ENCODE measurements around the gene GADD45GIP1.
"Not testable (repeated sequence)": the region's sequence is repeated elsewhere in the genome, so short reads cannot be mapped to it uniquely, and the experiment has no call there.

The GADD45GIP1 gene

DNA sequence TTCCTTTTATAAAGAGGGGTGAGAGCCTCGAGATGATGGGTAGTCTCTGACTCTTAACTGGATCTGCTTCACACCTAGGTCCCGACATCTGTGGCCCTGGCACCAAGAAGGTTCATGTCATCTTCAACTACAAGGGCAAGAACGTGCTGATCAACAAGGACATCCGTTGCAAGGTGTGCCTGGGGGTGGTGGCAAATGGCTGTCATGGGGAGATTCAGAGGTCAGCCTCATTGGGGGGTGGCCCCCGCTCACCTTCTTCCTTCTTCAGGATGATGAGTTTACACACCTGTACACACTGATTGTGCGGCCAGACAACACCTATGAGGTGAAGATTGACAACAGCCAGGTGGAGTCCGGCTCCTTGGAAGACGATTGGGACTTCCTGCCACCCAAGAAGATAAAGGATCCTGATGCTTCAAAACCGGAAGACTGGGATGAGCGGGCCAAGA is 17.0 kb downstream of the GADD45GIP1 start:
- no peak for DNase-seq (ENCODE audit: low spot score)

DNA sequence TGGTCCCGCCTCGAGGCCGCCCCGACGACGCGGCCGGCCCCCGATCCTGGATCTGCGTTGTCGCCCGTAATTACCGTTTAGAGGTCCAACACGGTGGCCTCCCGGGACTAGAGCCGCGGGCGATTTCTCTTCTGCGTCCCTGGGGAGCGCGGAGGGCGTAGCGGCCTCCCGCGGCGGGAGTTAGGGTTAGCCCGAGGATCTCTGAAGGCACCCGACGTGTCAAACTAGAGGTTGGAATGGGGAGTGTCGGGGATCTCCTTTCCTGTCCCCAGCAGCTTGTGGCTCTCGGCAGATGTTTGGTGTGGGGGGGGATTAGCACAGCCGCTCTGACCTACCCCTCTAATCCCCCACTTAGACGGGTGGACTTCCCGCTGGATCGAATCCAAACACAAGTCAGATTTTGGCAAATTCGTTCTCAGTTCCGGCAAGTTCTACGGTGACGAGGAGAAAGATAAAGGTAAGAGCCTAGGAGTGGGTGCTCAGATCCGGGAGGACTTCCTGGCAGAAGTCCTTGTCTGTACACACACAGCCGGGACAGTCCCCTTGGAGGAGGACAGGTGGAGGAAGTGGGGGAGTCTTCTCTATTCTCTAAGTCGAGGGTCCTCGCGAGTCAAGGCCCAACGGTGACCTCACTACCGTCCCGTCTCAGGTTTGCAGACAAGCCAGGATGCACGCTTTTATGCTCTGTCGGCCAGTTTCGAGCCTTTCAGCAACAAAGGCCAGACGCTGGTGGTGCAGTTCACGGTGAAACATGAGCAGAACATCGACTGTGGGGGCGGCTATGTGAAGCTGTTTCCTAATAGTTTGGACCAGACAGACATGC is 18.0 kb downstream of the GADD45GIP1 start:
- DNase-seq (ENCODE audit: low spot score) = no peak

DNA sequence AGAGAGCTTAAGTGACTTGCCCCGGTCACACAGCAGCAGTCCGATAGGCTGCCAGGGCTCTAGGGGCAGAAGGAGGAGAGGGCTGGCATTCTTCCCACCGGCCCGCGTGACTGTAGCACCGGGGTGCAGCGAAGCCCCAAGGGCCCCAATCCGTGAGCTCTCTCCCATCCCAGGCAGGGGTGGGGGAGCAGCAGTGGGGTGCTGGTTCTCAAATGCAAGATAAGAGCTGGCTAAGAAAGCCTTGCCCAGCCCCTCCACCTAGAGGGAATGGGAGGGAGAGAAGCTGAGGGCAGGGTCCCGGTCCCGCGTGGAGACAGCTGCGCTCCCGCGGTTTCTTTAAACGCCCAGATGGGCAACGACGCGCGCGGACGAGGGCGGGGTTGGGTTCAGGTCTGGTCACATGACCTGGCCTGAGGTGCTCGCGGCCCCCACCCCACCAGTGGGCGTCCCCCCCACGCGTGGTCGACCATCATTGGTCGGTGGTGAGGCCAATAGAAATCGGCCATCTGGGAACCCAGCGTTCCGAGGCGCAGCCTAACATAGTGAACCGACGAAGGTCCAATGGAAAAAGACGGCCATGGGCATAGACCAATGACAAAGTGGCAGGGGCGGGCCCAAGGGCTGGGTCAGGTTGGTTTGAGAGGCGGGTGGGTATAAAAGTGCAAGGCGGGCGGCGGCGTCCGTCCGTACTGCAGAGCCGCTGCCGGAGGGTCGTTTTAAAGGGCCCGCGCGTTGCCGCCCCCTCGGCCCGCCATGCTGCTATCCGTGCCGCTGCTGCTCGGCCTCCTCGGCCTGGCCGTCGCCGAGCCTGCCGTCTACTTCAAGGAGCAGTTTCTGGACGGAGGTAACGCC is 18.9 kb downstream of the GADD45GIP1 start, which contains the start of gene CALR:
Gene CALR, plus strand, starts transcription at position 683 of the 852 bp plus-strand sequence. Its CDS starts 71 bp downstream, at position 754.
- DNase-seq (ENCODE audit: low spot score) = peak; percentile 95

DNA sequence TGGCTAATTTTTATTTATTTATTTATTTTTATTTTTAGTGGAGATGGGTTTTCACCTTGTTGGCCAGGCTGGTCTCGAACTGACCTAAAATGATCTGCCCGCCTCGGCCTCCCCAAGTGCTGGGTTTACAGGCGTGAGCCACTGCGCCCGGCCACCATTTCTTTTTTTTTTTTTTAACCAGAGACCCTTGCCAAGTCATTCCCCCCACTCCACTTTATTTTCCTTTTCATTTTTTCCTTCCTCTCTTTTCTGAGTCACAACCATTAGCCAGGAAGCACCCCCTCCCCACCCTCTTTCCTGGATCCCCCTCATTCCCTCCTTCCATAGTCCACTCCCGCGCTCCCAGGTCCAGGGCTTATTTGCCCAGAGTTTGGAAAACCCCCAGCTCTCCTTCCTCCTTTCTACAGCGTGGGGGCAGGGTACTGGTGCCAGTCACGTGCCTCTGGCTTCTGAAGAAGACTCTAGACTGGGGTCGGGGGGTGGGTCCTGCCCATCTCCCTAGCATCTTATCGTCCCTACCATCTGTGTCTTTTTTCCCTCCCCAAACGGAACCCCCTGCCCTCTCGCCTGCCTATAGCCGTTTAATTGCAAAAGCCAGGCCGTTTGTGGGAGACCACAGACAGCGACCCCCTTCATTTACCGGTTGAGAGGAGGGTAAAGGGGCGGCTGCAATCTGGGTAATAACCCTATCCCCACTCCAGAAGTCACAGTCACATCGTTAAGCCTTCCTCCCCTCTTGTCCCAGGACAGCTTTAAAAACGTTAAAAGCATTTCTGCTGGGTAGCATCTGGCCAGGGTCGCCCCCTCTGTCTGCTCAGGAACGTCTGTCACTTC is 19.7 kb downstream of the GADD45GIP1 start:
- peak; percentile 41 for DNase-seq (ENCODE audit: low spot score)

DNA sequence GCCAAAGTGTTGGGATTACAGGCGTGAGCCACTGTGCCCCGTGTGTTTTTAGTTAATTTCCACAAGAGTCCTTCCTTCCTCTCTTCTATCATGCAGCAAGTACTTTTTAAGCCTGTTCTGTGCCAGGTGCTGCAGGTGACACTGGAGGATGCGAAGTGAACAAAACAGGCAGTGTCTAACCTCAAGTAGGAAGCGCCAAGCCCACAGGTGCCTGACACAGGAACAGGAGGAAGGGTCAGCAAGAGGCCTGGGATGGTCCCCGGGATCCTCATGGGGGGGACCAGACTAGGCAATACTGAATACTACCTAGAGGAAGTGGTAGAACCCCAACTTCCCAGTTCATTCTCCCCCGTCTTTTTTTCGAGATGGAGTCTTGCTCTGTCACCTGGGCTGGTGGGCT is 20.4 kb downstream of the GADD45GIP1 start:
- no peak for DNase-seq (ENCODE audit: low spot score)

DNA sequence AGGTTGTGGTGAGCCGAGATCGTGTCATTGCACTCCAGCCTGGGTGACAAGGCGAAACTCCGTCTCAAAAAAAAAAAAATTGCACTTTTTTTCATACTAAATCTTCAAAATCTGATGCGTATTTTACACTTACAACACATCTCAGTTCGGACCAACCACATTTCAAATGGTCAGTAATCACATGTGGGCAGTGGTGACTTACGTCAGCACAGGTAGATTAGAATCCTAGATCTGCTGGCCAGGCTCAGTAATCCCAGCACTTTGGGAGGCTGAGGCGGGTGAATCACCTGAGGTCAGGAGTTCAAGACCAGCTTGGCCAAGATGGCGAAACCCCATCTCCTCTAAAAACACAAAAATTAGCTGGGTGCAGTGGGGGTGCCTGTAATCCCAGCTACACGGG is 22.0 kb downstream of the GADD45GIP1 start:
- no peak for DNase-seq (ENCODE audit: low spot score)

DNA sequence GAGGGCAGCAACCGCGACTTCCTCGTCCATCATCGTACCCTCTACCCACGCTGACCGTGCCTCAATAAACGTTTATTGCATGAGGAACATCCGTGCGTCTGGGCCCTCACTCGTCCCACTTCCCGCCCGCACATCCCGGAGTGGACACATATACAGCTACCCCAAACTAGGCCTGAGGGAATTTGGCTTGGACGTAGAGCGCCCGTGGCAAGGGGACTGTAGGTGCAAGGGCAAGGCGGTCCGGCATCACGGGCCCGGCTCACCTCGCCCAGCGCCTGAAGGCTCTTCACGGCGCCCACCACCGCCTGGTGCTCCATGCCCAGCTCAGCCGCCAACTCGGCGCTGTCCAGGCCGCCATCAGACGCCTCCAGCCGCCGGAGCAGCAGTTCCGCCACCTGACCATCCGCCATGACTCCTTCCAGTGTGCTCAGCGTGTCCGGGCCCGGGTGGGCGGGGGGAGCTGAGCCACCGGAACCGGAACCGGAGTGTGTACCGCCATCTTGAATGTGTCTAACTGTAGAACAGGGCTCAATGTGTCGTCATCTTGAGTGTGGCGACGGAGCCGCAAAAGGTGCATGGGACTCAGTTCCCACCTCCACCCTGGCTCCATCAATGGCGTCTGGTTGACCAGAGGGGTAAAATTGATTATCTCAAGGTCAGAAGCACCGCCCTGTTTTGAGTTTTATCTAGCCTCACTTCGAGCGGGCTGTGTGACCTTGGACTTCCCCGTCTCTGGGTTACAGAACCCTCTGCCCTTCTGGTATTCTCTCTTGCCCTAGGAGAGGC is 23.5 kb downstream of the GADD45GIP1 start, which contains the start of gene FARSA:
Gene FARSA, minus strand, starts transcription at position 425 of the 786 bp plus-strand sequence. Its CDS starts 15 bp downstream, at position 410.
- peak; percentile 90 for DNase-seq (ENCODE audit: low spot score)

DNA sequence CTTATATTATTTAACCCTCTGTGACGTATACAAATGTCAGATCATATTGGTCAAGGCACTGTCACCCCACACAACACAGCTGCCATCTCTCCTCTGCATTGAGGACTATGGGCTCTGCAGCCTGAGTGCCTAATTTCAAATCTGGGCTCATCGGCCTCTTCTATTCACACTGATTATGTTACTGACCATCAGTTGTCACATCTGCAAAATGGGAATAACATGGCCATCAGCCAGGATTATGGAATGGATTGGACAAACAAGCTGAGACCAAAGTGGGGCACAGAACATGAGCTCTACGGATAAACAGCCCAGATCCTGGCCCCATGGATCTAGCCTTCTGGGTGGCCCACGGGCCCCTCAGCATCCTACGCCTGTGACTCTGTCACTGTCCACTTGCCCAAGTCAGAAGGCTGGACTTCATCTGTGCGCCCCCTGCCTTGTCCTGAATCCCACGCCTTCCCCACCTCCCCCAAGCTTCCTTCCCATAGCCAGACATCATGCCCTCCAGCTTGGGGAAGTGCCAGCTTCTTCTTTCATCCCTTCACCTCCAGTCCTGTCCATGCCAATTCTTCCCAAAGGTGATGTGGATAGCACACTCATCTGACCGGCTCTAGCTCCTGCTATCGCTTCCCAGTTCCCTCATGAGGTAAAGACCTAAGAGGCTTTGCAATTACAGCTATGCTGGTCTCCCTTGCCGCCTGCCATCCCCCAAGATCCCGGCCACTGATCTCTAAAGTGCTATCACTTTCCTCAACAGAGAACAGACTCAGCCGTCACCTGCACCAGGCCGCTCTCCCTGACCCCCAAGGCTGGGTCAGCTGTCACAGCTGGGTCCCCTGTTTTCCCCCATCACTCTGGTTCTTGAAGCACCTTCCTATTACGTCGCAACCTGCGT is 24.4 kb downstream of the GADD45GIP1 start:
- no peak for DNase-seq (ENCODE audit: low spot score)

DNA sequence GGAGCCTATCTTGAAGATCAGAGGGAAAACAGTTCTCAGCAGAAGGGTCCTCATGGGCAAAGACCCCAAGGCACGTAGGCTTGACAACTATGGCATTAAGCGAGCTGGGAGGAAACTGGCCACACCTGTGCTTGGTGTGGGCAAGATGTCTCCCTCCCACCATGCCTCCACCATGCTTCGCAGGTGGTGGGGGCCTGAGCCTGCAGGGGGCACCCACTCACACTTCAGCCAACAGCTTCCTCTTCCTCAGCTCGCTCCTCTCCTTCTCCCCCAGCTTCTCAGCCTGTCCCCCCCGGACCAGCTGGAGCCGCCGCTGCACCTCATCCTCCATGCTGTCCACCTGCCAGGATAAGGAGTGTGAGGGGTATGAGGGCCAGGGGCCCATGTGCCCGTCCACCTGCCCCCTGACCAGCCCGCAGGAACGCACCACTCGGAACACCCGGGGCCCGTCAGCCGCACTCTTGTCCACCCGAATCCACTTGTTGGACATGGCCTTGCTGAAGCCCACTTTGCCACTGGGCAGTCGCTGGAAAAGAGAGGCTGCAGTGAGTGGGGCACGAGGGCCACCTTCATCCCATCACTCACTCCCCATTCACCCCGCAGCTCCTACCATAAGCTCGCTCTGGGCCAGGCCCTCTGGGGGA is 26.9 kb downstream of the GADD45GIP1 start:
- no peak for DNase-seq (ENCODE audit: low spot score)

DNA sequence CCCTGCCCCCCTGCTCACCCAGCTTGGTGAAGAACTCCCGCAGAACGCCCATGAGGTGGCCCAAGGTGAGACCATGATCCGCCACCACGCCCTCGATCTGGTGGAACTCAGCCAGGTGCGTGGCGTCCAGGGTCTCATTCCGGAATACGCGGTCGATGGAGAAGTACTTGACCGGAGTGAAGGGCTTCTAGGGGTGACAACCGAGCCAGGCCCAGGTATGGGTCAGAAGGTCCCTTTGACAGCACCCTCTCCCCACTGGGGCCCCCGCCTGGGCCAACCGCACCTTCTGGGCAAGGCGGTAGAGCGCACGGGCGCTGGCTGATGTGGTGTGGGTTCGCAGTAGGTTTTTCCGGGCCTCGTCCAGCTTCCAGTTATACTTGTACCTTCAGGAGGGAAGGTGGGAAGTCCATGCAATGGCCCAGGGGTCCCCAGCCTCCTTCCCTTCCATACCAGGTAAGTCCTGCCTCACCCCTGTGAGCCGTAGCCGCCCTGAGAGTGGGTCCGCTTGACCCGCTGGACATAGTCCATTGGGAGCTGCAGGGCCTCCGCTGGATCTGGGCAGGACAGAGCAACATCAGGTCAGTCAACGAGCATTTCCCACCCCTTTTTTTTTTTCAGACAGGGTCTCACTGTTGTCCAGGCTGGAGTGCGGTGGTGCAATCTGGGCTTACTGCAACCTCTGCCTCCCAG is 32.3 kb downstream of the GADD45GIP1 start:
- DNase-seq (ENCODE audit: low spot score) = no peak

DNA sequence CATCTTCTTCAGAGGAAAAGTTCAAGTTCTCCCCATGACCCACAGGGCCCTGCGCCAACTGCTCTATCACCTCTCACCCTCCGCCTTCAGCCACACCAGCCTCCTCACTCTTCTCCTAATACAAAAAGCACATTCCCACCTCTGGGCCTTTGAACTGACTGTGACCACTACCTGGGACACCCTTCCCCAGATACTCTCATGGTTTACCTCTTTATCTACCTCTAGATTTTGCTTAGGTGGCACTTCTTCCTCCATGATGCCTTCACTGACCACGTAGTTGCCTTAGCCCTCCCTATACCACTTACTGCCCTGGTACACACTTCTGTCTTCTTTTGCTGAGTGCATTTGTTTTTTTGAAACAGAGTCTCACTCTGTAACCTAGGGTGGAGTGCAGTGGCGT is 34.1 kb downstream of the GADD45GIP1 start:
- no peak for DNase-seq (ENCODE audit: low spot score)

DNA sequence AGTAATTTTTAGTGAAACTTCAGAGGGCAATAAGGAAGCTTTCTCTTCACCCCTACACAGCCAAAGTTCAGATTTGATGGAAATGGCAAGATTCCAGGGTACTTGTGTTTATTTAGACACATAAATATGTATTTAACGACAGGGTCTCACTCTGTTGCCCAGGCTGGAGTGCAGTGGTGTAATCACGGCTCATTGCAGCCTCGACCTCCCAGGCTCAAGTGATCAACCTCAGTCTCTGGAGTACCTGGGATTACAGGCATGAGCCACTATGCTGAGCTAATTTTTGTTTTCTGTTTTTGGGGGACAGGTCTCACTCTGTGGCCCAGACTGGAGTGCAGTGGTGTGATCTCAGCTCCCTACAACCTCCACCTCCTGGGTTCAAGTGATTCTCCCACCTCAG is 36.0 kb downstream of the GADD45GIP1 start:
- no peak for DNase-seq (ENCODE audit: low spot score)

DNA sequence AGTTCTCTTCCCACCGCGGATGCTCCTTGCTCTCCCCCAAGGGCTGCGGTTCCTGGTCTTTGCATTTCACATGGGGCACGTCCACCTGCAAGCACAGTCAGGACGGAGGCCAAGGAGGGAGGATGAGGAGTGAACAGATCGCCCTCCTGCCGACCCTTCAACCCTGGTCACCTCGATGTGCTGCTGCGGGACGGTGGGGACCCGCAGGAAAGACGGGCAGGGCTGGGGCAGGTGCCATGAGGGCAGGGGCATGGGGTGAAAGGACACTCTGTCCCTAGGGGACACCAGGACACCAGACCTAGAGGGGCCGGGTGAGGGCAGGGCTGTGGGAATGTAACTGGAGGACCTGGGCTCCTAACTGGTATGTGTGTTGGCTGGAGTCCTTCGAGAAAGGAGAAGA is 38.8 kb downstream of the GADD45GIP1 start:
- DNase-seq (ENCODE audit: low spot score) = no peak

DNA sequence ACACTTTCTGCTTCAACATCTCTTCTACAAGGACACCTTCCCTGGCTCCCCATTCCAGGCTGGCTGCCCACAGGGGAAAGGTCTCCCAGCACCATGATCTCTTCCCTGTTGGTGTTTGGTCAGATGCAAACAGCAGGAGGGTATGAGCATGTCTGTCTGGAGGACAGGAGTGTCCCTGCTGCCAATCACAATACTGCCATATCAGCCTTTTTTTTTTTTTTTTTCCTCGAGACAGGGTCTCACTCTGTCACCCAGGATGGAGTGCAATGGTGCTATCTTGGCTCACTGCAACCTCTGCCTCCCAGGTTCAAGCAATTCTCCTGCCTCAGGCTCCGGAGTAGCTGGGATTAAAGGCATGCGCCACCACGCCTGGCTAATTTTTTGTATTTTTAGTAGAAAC is 41.2 kb downstream of the GADD45GIP1 start:
- not testable (repeated sequence) for DNase-seq (ENCODE audit: low spot score)

DNA sequence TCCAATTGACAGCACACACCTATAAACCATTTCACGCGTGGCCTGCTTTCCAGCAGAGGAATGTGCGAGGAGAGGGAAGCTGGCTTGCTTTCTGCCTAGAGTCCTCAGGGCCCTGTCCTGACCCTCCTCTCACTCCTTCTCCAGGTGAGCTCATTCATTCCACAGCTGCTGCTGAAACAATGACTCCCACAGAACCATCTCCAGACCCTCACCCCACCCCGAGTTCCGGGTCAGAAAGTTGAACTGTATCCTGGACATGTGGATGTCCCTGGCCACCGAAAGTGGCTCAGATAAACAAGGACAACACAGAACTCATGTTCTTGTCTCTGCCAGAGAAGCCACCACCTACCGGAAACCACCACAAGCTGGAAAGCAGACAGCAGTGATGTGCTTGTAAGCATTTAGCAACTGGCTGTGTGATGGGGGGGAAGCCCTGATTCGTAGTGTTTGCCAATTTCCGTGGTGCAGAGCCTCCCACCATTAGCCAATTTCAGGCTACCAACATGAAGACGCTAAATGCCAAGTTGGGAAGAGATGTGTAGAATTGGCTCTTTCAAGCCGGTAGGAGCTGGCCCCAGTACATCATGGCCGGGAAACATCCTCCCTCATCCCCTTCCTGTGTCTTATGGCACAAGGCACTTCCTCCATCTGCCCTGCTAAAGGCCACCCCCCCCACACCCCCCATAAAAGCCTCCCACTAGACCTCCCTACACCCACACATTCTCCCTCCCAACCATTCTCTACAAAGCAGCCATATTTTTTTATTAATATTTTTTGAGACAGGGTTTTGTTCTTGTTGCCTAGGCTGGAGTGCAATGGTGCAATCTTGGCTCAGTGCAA is 43.0 kb downstream of the GADD45GIP1 start:
- DNase-seq (ENCODE audit: low spot score) = no peak

DNA sequence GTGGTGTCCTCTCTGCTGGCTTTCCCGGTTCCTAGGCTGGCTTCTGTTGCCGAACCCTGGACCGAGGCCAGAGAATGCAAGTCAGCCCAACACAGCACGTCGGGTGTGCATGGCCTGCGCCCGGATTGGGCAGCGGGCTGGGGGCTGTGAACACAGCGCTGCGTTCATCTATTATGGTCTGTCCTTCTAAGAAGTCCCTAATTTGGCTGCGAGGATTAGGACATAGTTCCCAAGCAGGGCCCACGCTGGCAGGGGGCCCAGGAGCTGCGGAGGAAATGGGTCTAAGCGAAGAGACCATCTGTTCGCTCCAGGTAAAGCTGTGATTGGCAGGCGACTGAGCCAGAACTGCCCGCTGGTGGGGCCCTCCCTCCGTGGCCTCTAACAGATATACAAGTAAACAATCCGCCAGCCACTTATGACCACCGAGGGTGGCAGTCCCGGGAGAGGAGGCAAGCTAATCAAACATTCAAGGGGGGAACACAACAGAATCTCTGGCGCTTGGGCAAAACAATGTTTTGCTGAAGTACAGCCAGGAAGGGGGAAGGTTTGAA is 43.9 kb downstream of the GADD45GIP1 start:
- peak; percentile 68 for DNase-seq (ENCODE audit: low spot score)

DNA sequence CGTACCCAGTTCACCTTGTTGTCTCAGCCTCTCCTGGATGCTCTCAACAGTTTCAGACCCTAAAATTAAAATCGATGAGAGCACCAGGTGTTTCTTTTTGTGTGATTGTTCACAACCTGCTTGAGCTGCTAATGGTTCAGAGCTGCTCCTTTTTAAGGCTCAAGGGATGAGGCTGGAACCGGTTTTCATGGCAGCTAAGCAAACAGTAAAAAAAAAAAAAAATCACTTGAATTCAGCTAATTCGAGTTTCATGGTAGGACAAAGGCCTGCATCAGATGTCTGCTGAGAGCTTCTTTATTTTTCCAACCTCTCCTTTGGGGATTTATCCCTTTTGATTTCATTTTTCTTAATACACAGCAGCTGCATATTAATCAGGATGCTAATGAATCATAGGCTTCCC is 44.5 kb downstream of the GADD45GIP1 start:
- DNase-seq (ENCODE audit: low spot score) = no peak

DNA sequence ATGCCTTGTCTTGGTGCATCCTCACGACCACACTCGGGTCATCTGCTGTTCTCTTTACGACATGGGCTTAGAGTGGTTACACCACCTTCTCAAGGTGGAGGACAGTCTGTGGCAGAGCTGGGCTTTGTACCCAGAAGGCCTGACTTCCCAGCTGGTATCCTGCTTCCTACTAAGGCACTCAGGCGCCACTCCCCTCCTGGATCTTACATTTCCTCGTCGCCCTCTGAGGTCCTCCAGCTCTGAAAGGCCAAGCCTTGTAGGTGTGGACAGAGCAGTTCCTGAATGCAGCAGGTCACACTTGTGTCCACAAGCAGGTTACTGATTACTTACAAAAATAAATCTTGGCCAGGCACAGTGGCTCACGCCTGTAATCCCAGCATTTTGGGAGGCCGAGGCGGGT is 49.9 kb downstream of the GADD45GIP1 start:
- no peak for DNase-seq (ENCODE audit: low spot score)

All from iPS-NIHi11 (cell line).